H1 (cell line): ENCODE data around the gene LENG1. TPM values are rescaled to one million over a fixed set of nuclear protein-coding genes. Genes with fewer than 3 reads are reported as not detected.

ENCODE experiments used
- CTCF ChIA-PET: fragments of 300-600 bp; sonication (Branson Sonifier 250); formaldehyde crosslinking; loops from one replicate; lab custom pipeline; 2021; ENCODE audit not compliant: partially characterized antibody; lab: Charles Lee
- POLR2A ChIA-PET: fragments of 300-600 bp; sonication (Branson Sonifier 250); formaldehyde crosslinking; loops from one replicate; lab custom pipeline; 2021; ENCODE audit warnings: inconsistent platforms; ENCODE audit not compliant: partially characterized antibody; lab: Charles Lee
- DNase-seq, 2 experiments: peaks; one replicate each; pipeline versions ENCODE4 v3.0.0 to v3.0.0-alpha.2; 2010 to 2022; ENCODE audit warnings: low spot score in 2 of 2, low read depth in 1 of 2, mixed read lengths in 1 of 2
- FAIRE-seq: peaks from 2 replicates; lab custom pipeline; 2011; peaks lifted over from hg19 to GRCh38; lab: Jason Lieb, UNC
- H2AFZ ChIP-seq: 2 replicates; pipeline ENCODE4 v1.8.1; 2012; ENCODE audit warnings: low read length, inconsistent platforms
- H2AK5ac ChIP-seq: 2 replicates; pipeline ENCODE4 v1.6.1; 2013; ENCODE audit warnings: low read depth, low read length
- H2BK120ac ChIP-seq: replicated peaks from 2 replicates; pipeline ENCODE3; 2013; ENCODE audit warnings: low read depth, low read length, inconsistent platforms
- H2BK12ac ChIP-seq: 2 replicates; pipeline ENCODE4 v1.6.1; 2013; ENCODE audit warnings: low read depth, low read length
- H2BK15ac ChIP-seq: 2 replicates; pipeline ENCODE4 v1.6.1; 2013; ENCODE audit warnings: low read length
- H2BK20ac ChIP-seq: 2 replicates; pipeline ENCODE4 v1.6.1; 2013; ENCODE audit warnings: low read length
- H2BK5ac ChIP-seq: 2 replicates; pipeline ENCODE4 v1.6.1; 2013; ENCODE audit warnings: low read depth, low read length
- H3K14ac ChIP-seq: 2 replicates; pipeline ENCODE4 v1.6.1; 2013; ENCODE audit warnings: inconsistent platforms; ENCODE audit not compliant: insufficient read length
- H3K18ac ChIP-seq: 2 replicates; pipeline ENCODE4 v1.6.1; 2013; ENCODE audit warnings: low read length; ENCODE audit errors: extremely low read depth
- H3K23ac ChIP-seq: 2 replicates; pipeline ENCODE4 v1.6.1; 2013; ENCODE audit warnings: inconsistent platforms; ENCODE audit not compliant: insufficient read length
- H3K23me2 ChIP-seq: 2 replicates; pipeline ENCODE4 v1.6.1; 2013; ENCODE audit warnings: low read depth, low read length
- H3K27ac ChIP-seq: 2 replicates; pipeline ENCODE4 v1.6.1; 2011; ENCODE audit warnings: low read depth, low read length, inconsistent platforms
- H3K27me3 ChIP-seq, 4 experiments: replicated peaks in 1 of 4; 1 replicate in 1 of 4; 2 replicates in 3 of 4; pipeline versions ENCODE4 v1.6.1 to v1.8.1; 2011 to 2013; ENCODE audit warnings: low read length in 3 of 4, mild to moderate bottlenecking in 3 of 4, inconsistent platforms in 2 of 4, mixed read lengths in 2 of 4, moderate library complexity in 1 of 4; ENCODE audit not compliant: control insufficient read depth in 3 of 4, insufficient read depth in 3 of 4; ENCODE audit errors: extremely low read depth in 1 of 4
- H3K36me3 ChIP-seq, 4 experiments: 2 replicates each; pipeline versions ENCODE4 v1.6.1 to v1.8.1; 2011 to 2013; ENCODE audit warnings: mild to moderate bottlenecking in 4 of 4, low read length in 3 of 4, moderate library complexity in 2 of 4, control low read depth in 1 of 4, inconsistent platforms in 1 of 4; ENCODE audit not compliant: insufficient read depth in 4 of 4, control insufficient read depth in 2 of 4
- H3K4ac ChIP-seq: replicated peaks from 2 replicates; pipeline ENCODE3; 2013; ENCODE audit warnings: low read length, low read depth, mixed read lengths, inconsistent platforms; ENCODE audit not compliant: insufficient read length
- H3K4me1 ChIP-seq, 4 experiments: replicated peaks in 1 of 4; 1 replicate in 1 of 4; 2 replicates in 3 of 4; pipeline versions ENCODE4 v1.6.1 to v1.8.1; 2011 to 2013; ENCODE audit warnings: low read length in 3 of 4, inconsistent platforms in 2 of 4, mixed read lengths in 1 of 4; ENCODE audit not compliant: insufficient read depth in 4 of 4, control insufficient read depth in 3 of 4
- H3K4me2 ChIP-seq, 2 experiments: 2 replicates each; pipeline versions ENCODE4 v1.6.1 to v1.8.1; 2011 to 2013; ENCODE audit warnings: low read depth in 2 of 2, low read length in 2 of 2, control low read depth in 1 of 2, inconsistent platforms in 1 of 2, mild to moderate bottlenecking in 1 of 2; ENCODE audit not compliant: insufficient read depth in 1 of 2
- H3K4me3 ChIP-seq, 4 experiments: fragments of 200-600, 300-600 bp in 1 of 4; sonication (generic), shearing (Covaris generic), sonication (Bioruptor Twin) in 1 of 4; 2 replicates each; pipeline versions ENCODE4 v1.5.1 to v1.8.1; 2011 to 2016; ENCODE audit warnings: low read length in 4 of 4, low read depth in 3 of 4, control low read depth in 2 of 4, inconsistent platforms in 2 of 4, mild to moderate bottlenecking in 2 of 4, mixed read lengths in 1 of 4, moderate library complexity in 1 of 4; ENCODE audit not compliant: insufficient read depth in 2 of 4; ENCODE audit errors: extremely low read depth in 1 of 4
- H3K56ac ChIP-seq: replicated peaks from 2 replicates; pipeline ENCODE3; 2013; ENCODE audit warnings: low read depth, mild to moderate bottlenecking, mixed read lengths, low read length, inconsistent platforms; ENCODE audit not compliant: insufficient read length
- H3K79me1 ChIP-seq: 2 replicates; pipeline ENCODE4 v1.6.1; 2013; ENCODE audit warnings: low read depth, low read length, control low read depth
- H3K79me2 ChIP-seq, 2 experiments: 2 replicates each; pipeline versions ENCODE4 v1.6.1 to v1.8.1; 2012 to 2013; ENCODE audit warnings: low read length in 2 of 2, mild to moderate bottlenecking in 2 of 2, inconsistent platforms in 1 of 2; ENCODE audit not compliant: insufficient read depth in 2 of 2, control insufficient read depth in 1 of 2
- H3K9ac ChIP-seq, 4 experiments: replicated peaks in 1 of 4; 1 replicate in 1 of 4; 2 replicates in 3 of 4; pipeline versions ENCODE4 v1.6.1 to v1.8.1; 2011 to 2013; ENCODE audit warnings: low read depth in 3 of 4, low read length in 3 of 4, control low read depth in 2 of 4, mild to moderate bottlenecking in 2 of 4, moderate library complexity in 2 of 4, inconsistent platforms in 1 of 4; ENCODE audit errors: extremely low read depth in 1 of 4
- H3K9me3 ChIP-seq, 2 experiments: 2 replicates each; pipeline versions ENCODE4 v1.6.1 to v1.8.1; 2012 to 2013; ENCODE audit warnings: mild to moderate bottlenecking in 2 of 2, moderate library complexity in 2 of 2, control low read depth in 1 of 2, inconsistent platforms in 1 of 2, low read depth in 1 of 2, low read length in 1 of 2, mixed read lengths in 1 of 2; ENCODE audit not compliant: insufficient read depth in 2 of 2
- H4K20me1 ChIP-seq, 2 experiments: replicated peaks in 1 of 2; 2 replicates each; pipeline versions ENCODE3 to v1.8.1; 2011 to 2013; ENCODE audit warnings: inconsistent platforms in 2 of 2, low read length in 2 of 2, mild to moderate bottlenecking in 1 of 2; ENCODE audit not compliant: insufficient read depth in 2 of 2, control insufficient read depth in 1 of 2
- H4K5ac ChIP-seq: 2 replicates; pipeline ENCODE4 v1.6.1; 2013; ENCODE audit warnings: low read length, low read depth, mixed read lengths, inconsistent platforms; ENCODE audit not compliant: insufficient read length
- H4K8ac ChIP-seq: 2 replicates; pipeline ENCODE4 v1.8.0; 2013; ENCODE audit warnings: mild to moderate bottlenecking, moderate library complexity, low read length, inconsistent platforms; ENCODE audit not compliant: insufficient read depth; ENCODE audit errors: extremely low read depth
- H4K91ac ChIP-seq: replicated peaks from 2 replicates; pipeline ENCODE3; 2013; ENCODE audit warnings: low read length, mixed read lengths, inconsistent platforms; ENCODE audit not compliant: insufficient read length
- CBX8 ChIP-seq: fragments of 300-800, 300-1000 bp; sonication (generic); IDR thresholded peaks from 2 replicates; pipeline ENCODE4 v1.7.1; 2016; ENCODE audit warnings: low read depth, low read length, borderline replicate concordance
- CEBPB ChIP-seq: IDR thresholded peaks from 2 replicates; pipeline ENCODE4 v1.6.1; 2012; ENCODE audit warnings: low read depth, low read length
- EP300 ChIP-seq, 2 experiments: IDR thresholded peaks; 1 replicate in 1 of 2; 2 replicates in 1 of 2; pipeline ENCODE4 v1.6.1; 2011 to 2012; ENCODE audit warnings: low read depth in 2 of 2, low read length in 2 of 2, mild to moderate bottlenecking in 2 of 2, borderline replicate concordance in 1 of 2, inconsistent platforms in 1 of 2, moderate library complexity in 1 of 2
- HDAC6 ChIP-seq: IDR thresholded peaks from one replicate; pipeline ENCODE4 v1.7.1; 2012; ENCODE audit warnings: low read depth, mild to moderate bottlenecking, inconsistent platforms, low read length, moderate library complexity
- MAX ChIP-seq: IDR thresholded peaks from 2 replicates; pipeline ENCODE4 v1.6.1; 2012; ENCODE audit warnings: inconsistent platforms
- POLR2AphosphoS5 ChIP-seq: IDR thresholded peaks from 2 replicates; pipeline ENCODE4 v1.6.1; 2011; ENCODE audit warnings: low read depth, low read length
- WGBS, 2 experiments: shearing (Covaris generic) in 1 of 2; methylation state at CpG; one replicate each; pipeline versions ENCODE4 v1.1.6 to v1.1.7; 2013 to 2015; ENCODE audit warnings: low lambda C conversion rate in 2 of 2, mixed read lengths in 2 of 2, inconsistent platforms in 1 of 2, low coverage in 1 of 2, missing lambda C conversion rate in 1 of 2; ENCODE audit not compliant: insufficient replicate concordance in 2 of 2, insufficient coverage in 1 of 2, insufficient read length in 1 of 2; ENCODE audit errors: extremely low coverage in 1 of 2, missing lambda C conversion rate in 1 of 2; 5-methylcytosine and 5-hydroxymethylcytosine counted together
- polyA plus RNA-seq, 7 experiments: library from polyadenylated mRNA; depleted of rRNA in 3 of 7; stranded (reverse) in 5 of 7; unstranded in 2 of 7; fragments of >200 nt in 5 of 7; fragments of 200-250 nt in 2 of 7; gene quantifications; 1 replicate in 5 of 7; 2 replicates in 1 of 7; 4 replicates in 1 of 7; pipeline versions ENCODE4 v1.2.1 to v1.2.3, GENCODE V29; 2011 to 2013; ENCODE audit warnings: missing spikeins in 2 of 7, mixed read lengths in 2 of 7
- total RNA-seq: library from RNA; stranded (reverse); fragmentation: NEBNext Ultra II Directional; extraction: Animal tissue kit (Norgen Biotek cat#: 25700); gene quantifications from 2 replicates; pipeline ENCODE4 v1.2.1, GENCODE V29; 2021
- TF ChIP-seq, protein P1 (sequence below), 3 experiments: IDR thresholded peaks; 1 replicate in 2 of 3; 2 replicates in 1 of 3; pipeline versions ENCODE4 v1.5.1 to v1.6.1; 2011; ENCODE audit warnings: low read length in 3 of 3, mild to moderate bottlenecking in 3 of 3, inconsistent platforms in 2 of 3, low read depth in 1 of 3, moderate library complexity in 1 of 3; ENCODE audit not compliant: insufficient read depth in 1 of 3; ENCODE audit errors: control extremely low read depth in 1 of 3

LENG1 gene
- total and polyA plus RNA-seq, 2 of the 8 experiments (the other 6 are each of a cell fraction or from before 2014, with no cell fraction given), result 1.2 to 4.4 TPM

DNA sequence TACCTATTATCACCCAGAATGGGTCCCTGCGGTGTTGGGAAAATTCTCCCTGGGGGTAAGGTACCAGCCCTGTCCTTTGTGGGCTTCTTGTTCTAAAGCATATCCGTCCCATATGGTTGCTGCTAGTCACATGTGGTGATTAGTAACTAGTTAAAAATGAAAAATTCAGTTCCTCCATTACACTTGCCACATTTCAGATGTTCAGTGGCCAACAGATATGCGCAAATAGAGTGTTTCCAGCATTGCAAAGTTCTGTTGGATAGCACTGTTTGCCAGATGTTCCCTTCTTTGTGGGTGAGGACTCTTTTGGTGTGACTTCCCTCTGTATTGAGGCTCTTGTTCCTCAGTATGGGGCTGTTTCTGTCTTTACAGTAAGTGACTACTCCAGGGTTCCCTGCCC is 18.2 kb downstream of the LENG1 start:
- Histone ChIP-seq H3K18ac (no peak overlapping the region), H3K4me1 (peaks cover 0 to 22% (median 7%) of the 10 kb centered on the region in 4 experiments; a peak in 5 of 7 replicates), H4K91ac (no peak overlapping the region), H3K79me1 (peaks cover 23% of the 10 kb centered on the region), H4K5ac (no peak overlapping the region), H3K9ac (no peak overlapping the region), H3K4ac (no peak overlapping the region), H2BK12ac (no peak overlapping the region), H3K27me3 (no peaks in the 10 kb centered on the region), H3K23ac (no peak overlapping the region), H3K9me3 (no peaks in the 10 kb centered on the region), H3K79me2 (peaks cover 27 to 50% of the 10 kb centered on the region in 2 experiments), H2BK120ac (no peak overlapping the region), H2AFZ (no peak overlapping the region), H2BK20ac (no peak overlapping the region), H2AK5ac (no peak overlapping the region), H2BK5ac (no peak overlapping the region), H3K4me3 (no peak overlapping the region), H3K23me2 (peaks cover 8% of the 10 kb centered on the region), H3K27ac (no peak overlapping the region), H4K8ac (no peak overlapping the region), H3K14ac (no peak overlapping the region), H4K20me1 (peaks cover 36 to 52% of the 10 kb centered on the region in 2 experiments), H2BK15ac (no peak overlapping the region), H3K4me2 (no peak overlapping the region), H3K56ac (no peak overlapping the region), H3K36me3 (peaks cover 29 to 48% (median 42%) of the 10 kb centered on the region in 4 experiments)
- DNase-seq, result no peak
- ChIA-PET POLR2A (interaction anchor here (1.8 to 15.7 kb wide), 2 partner anchors 13 to 26 kb away, joined by 5 to 348 read pairs; partner anchors contain the start of genes LENG1, PRPF31 and TFPT), CTCF (interaction anchor here (0.8 kb wide), 1 partner anchor 18 kb away, joined by 3 read pairs; the partner anchor contains the start of gene LENG1)
- FAIRE-seq, result no peak
- TF ChIP-seq POLR2AphosphoS5 (no peak), HDAC6 (no peak), EP300 (IDR thresholded peaks at IDR 0.05; ENCODE audit: borderline replicate concordance in 1 of 2, low read depth in 2 of 2, low read length in 2 of 2) (no peak), CEBPB (no peak), CBX8 (no peak), MAX (no peak)
- TF ChIP-seq, protein P1, sequence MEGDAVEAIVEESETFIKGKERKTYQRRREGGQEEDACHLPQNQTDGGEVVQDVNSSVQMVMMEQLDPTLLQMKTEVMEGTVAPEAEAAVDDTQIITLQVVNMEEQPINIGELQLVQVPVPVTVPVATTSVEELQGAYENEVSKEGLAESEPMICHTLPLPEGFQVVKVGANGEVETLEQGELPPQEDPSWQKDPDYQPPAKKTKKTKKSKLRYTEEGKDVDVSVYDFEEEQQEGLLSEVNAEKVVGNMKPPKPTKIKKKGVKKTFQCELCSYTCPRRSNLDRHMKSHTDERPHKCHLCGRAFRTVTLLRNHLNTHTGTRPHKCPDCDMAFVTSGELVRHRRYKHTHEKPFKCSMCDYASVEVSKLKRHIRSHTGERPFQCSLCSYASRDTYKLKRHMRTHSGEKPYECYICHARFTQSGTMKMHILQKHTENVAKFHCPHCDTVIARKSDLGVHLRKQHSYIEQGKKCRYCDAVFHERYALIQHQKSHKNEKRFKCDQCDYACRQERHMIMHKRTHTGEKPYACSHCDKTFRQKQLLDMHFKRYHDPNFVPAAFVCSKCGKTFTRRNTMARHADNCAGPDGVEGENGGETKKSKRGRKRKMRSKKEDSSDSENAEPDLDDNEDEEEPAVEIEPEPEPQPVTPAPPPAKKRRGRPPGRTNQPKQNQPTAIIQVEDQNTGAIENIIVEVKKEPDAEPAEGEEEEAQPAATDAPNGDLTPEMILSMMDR (IDR thresholded peaks at IDR 0.05; ENCODE audit: control extremely low read depth in 1 of 3, insufficient read depth in 1 of 3, low read depth in 1 of 3, low read length in 3 of 3), result no peak
- 91% methylated on average over 3 of the region's 3 CpGs; no CpG with 5 or more reads in 1 of the 2 experiments for WGBS, 2 experiments
